Measurements from ENCODE around the gene KLK2.
"Not testable (repeated sequence)": the region's sequence is repeated elsewhere in the genome, so short reads cannot be mapped to it uniquely, and the experiment has no call there.

Gene KLK2

GRCh38 chr19:50894478-50895356 lies 21.5 kb downstream of the KLK2 start:
- DNase-seq (ENCODE audit: low read depth in 3 of 3), result no peak

GRCh38 chr19:50896089-50896590 lies 22.9 kb downstream of the KLK2 start:
- DNase-seq (ENCODE audit: low read depth in 3 of 3), result not testable (repeated sequence)

DNA sequence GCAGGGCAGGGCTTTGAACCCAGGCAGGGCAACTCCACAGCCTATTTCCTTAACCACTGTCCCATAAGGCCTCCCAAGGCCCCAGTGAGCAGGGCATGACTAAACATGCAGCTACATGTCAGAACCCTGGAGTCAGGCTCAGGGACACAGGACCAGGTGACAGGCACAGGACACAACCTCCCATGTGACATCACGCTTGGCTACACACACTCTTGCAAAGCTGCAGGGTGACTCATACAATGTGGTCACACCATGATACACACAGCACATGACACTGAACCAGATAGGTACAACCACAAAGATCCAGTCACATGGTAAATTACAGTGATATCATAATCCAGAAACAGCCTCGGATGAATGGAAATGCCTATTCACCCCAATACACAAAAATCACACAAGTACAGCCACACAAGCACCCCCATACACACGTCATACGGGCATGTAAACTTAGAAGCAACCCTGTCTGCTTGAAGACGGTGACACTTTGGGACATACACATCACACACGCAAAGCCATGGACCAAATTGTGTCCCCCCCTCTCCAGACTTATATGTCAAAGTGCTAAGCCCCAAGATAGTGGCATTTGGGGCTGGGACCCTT lies 23.5 kb downstream of the KLK2 start:
- DNase-seq (ENCODE audit: low read depth in 3 of 3), result no peak

DNA sequence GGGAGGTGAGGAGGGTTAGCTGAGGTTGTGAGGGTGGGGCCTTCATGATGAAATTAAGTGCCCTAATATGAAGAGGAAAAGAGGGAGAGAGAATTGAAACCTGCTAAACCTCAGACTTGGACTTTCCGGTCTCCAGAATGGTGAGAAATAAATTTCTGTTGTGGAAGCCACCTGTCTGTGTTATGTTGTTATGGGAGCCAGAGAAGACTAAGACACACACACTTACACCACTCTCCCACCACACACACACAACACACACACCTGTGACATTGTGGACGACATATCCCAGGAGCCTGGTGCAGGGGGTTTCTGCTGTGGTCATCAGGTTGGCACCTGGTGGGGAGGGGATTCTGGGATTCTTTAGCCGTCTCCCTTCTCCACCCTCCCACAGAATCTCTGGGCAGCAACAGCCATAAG lies 24.0 kb downstream of the KLK2 start:
- no peak for DNase-seq (ENCODE audit: low read depth in 3 of 3)

DNA sequence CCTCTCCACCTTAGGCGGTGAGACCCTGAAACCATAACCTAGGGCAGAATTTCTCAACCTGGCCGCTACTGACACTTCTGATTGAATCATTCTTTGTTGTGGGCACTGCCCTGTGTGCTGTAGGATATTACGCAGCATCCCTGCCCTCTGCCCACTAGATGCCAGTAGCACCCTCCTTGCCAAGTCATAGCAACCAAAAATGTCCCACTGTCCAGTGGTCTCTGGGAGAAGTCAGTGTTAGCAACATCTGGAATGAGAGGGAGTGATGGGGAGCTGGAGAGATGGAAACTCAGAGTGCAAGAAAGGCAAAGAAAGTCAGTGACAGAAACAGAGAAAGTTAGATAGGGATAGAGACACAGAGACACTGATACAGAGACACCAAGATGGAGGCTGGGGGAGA lies 24.4 kb downstream of the KLK2 start:
- no peak for DNase-seq (ENCODE audit: low read depth in 3 of 3)

DNA sequence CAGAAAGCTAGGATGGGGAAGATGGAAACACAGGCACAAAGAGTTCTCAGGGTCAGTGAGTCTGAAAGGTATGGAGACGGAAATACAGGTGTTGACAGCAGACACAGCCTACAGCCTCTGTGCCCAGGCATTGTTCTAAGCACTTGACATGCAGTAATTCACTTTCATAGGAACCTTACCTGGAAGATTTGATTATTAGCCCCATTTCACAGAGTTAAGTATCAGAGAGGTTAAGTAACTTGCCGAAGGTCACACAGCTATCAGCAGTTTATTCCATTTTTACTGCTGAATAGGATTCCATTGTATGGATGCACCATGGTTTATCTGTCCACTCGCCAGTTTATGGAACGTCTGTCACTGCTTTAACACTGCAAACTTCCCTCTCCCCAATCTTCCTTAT lies 24.8 kb downstream of the KLK2 start:
- DNase-seq (ENCODE audit: low read depth in 3 of 3), result no peak

DNA sequence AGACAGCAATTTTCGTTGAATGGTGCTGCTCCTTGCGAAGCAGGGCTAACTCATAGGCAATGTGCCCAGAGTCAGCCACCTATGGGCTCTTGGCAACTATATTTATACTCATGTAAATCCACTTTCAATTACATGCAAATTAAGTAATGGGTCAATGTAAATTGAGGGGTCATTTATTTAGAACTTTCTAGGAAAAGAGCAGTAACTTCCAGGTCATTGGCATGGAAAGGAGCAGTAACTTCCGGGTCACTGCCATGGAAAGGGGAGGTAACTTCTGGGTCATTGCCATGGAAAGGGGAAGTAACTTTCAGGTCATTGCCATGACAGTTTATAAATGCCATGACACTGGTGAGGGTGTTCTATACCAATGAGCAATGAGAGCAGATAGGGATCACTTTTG lies 26.3 kb downstream of the KLK2 start:
- no peak for DNase-seq (ENCODE audit: low read depth in 3 of 3)

- DNase-seq (ENCODE audit: low read depth in 3 of 3), result no peak
Observed at GRCh38 chr19:50902640-50903039, 29.4 kb downstream of the KLK2 start.

- DNase-seq (ENCODE audit: low read depth in 3 of 3), result peak in 1 of 3 experiments; percentile 10
Observed at GRCh38 chr19:50906217-50906616, 33.0 kb downstream of the KLK2 start.

DNA sequence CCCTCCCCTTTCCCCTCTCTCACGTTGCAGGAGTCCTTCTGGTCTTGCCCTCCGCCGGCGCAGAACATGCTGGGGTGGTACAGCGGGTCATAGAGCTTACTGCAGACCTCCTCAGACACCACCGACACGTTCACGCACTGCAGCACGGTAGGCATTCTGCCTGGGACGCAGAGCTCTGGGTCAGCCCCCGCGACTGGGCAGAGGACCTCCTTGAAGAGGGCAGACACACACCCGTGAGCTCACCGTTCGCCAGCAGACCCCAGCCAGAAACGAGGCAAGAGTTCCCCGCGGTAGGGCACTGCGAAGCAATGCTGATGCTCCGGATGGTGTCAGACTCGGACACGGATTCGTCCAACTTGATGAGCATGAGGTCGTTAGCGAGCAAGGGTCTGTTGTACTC lies 35.1 kb downstream of the KLK2 start:
- DNase-seq (ENCODE audit: low read depth in 3 of 3), result no peak

GRCh38 chr19:50909240-50910070 lies 36.2 kb downstream of the KLK2 start:
- peak in 1 of 3 experiments; percentile 7 for DNase-seq (ENCODE audit: low read depth in 3 of 3)

DNA sequence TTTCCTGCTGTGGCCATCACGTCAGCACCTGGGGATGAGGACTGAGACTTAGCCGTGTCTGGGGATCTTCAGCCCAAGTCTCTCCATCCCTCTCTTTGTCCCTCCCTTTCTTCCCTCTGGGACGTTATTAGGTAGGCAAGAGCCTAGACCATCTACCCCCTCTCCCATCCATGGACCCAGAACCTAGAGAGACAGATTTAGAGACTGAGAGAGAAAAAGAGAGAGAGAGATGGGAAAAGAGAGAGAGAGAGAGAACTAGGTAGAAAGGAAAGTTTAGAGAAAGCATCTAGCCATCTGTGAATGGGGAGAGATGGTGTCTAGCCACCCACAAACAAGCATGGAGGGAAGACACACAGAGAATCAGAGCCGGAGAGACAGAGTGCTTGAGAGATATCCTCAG lies 37.5 kb downstream of the KLK2 start:
- no peak for DNase-seq (ENCODE audit: low read depth in 3 of 3)

DNA sequence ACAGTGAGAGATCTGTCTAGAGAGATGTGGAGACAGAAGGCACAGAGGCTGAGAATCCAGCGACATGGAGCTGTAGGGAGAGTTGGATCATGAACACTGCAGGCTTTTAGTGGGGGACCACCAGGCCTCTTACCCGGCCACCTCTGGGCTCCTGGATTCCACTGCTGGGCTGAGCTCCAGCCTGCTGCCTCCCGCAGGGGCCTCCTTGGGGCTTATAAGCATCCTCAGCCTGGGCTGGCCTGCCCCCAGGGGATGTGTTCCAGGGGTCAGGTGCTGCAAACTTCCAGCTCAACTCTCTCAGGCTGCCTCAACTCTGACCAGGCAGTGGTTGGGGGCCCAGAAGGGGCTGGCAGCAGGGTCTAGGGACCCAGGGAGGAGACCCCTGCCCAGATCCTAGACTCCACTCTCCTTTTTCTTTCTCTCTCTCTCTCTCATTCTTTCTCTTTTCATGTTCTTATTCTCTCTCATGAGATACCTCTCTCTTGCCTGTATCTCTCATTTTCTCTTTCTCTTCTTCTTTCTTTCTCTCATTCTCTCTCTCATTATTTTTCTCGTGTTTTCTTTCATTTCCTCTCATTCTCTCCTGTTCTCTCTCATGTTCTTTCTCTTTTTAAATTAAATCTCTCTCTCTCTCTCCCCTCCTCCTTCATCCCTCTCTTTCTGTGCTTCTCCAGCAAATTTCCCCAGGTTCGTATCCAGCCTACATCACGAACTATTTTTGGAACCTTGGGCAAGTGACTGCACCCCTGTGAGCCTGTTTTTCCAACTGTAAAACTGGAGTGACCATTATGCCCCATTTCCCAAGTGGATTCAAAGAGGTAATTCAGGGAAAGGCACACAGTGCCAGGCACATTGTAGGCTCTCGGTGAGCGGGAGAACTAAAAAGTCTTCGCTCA lies 38.2 kb downstream of the KLK2 start, which contains the start of gene KLK4:
Gene KLK4, minus strand, starts transcription at position 190 of the 896 bp plus-strand sequence. CDS start 657 bp downstream, outside the sequence.
- no peak for DNase-seq (ENCODE audit: low read depth in 3 of 3)

DNA sequence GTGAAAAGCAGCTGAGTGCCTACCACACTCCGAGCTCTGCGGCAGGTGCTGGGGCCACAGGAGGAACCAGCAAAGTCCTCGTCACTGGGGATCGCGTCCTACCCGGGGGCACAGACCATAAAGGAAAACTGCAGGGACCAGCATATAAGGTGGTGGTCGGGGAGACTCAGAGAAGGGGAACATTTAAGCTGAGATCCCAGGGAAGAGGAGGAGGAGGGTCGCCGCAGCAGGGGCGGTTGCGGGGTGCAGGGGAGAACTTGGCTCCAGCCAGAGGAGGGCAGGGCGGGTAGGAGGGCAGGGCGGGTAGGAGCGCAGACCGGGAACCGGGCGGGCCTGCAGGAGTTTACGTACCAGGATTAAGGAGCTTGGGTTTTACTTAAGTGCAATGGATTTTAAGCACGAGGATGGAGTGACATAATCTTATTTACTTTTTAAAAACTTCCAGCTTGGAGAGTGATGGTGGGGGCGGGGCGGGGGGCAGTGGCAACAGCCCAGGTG lies 38.9 kb downstream of the KLK2 start:
- no peak for DNase-seq (ENCODE audit: low read depth in 3 of 3)

GRCh38 chr19:50912727-50913716 lies 39.8 kb downstream of the KLK2 start:
- DNase-seq (ENCODE audit: low read depth in 3 of 3), result no peak

GRCh38 chr19:50916069-50916468 lies 42.8 kb downstream of the KLK2 start:
- no peak for DNase-seq (ENCODE audit: low read depth in 3 of 3)

- no peak for DNase-seq (ENCODE audit: low read depth in 3 of 3)
Observed at GRCh38 chr19:50921426-50922316, 48.4 kb downstream of the KLK2 start.

DNA sequence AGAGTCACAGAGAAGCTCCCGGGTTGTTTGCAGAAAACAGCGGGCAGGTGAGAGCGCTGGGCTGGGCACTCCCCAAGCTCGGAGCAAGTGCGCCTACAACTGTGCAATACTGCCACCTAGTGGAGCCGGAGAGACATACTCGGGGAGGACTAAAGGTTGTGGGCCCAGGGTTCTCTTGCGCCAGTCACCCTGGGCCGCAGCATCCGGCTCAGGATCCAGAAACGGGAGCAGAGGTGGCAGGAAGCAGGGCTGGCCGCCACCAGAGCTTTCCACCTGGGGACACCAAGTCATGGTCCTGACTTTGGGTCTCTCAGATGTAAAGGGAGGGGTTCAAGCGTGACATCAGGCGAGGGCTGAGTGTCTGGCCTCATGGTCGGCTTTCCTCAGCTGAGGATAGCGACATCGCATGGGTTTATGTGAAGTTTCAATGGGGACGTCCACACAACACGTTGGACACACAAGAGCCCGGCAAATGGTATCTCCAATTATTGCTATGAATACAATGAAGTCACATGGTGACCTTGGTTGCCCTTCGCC lies 49.1 kb downstream of the KLK2 start:
- DNase-seq (ENCODE audit: low read depth in 3 of 3), result peak; percentile 41 to 57 (median 50)

Data from stimulated activated CD4-positive, alpha-beta T cell treated with anti-CD3 and anti-CD28 coated beads, TNF-alpha, amount 100 ng/mL, for 4 hours (primary cell).